ENCODE measurements around the gene NUDT21. TPM values are rescaled to one million over a fixed set of nuclear protein-coding genes. Genes with fewer than 3 reads are reported as not detected.

The NUDT21 gene
- total RNA-seq, 1 experiment from 2014 or later, result 109 TPM

DNA sequence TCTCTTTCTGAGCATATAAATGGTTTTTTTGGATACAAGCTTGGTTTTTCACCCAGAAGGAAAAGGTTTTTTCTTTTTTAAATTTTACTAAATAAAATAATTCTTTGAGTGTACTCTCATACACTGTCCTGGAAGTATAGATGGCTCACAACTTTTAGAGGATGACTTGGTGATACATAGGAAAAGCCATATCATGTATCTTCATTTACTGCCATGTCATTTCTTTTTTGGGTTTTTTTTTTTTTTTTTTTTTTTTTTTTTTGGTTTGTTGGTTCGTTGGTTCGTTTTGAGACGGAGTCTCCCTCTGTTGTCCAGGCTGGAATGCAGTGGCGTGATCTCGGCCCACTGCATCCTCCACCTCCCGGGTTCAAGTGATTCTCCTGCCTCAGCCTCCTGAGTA is 12.0 kb upstream of the NUDT21 start:
- Histone ChIP-seq H3K36me3 (ENCODE audit: low read depth, low read length) (peaks cover 38% of the 10 kb centered on the region), H3K79me2 (ENCODE audit: low read length) (no peaks in the 10 kb centered on the region), H3K9me2 (replicated peaks; ENCODE audit: low read length) (no peaks in the 10 kb centered on the region), H3K9me3 (ENCODE audit: low read length) (no peaks in the 10 kb centered on the region), H3F3A (ENCODE audit: low read length, unreplicated experiment) (no peaks in the 10 kb centered on the region), H3K27me3 (ENCODE audit: low read length) (no peaks in the 10 kb centered on the region), H3K27ac (ENCODE audit: low read length) (no peak overlapping the region), H3K4me3 (ENCODE audit: low read length) (no peak overlapping the region), H4K20me1 (ENCODE audit: low read length) (no peaks in the 10 kb centered on the region), H3K4me2 (ENCODE audit: low read length) (no peak overlapping the region), H3K9ac (ENCODE audit: low read length) (no peak overlapping the region), H2AFZ (ENCODE audit: low read length) (no peak overlapping the region), H3K4me1 (ENCODE audit: insufficient read depth, low read length) (no peaks in the 10 kb centered on the region)
- TF ChIP-seq, protein P1, sequence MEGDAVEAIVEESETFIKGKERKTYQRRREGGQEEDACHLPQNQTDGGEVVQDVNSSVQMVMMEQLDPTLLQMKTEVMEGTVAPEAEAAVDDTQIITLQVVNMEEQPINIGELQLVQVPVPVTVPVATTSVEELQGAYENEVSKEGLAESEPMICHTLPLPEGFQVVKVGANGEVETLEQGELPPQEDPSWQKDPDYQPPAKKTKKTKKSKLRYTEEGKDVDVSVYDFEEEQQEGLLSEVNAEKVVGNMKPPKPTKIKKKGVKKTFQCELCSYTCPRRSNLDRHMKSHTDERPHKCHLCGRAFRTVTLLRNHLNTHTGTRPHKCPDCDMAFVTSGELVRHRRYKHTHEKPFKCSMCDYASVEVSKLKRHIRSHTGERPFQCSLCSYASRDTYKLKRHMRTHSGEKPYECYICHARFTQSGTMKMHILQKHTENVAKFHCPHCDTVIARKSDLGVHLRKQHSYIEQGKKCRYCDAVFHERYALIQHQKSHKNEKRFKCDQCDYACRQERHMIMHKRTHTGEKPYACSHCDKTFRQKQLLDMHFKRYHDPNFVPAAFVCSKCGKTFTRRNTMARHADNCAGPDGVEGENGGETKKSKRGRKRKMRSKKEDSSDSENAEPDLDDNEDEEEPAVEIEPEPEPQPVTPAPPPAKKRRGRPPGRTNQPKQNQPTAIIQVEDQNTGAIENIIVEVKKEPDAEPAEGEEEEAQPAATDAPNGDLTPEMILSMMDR (conservative IDR thresholded peaks at IDR 0.05; ENCODE audit: low read depth, low read length), result no peak
- no peak for TF ChIP-seq EZH2 (IDR thresholded peaks at IDR 0.05; ENCODE audit: low read length, unreplicated experiment)
- TF ChIP-seq EZH2phosphoT487 (IDR thresholded peaks at IDR 0.05; ENCODE audit: borderline replicate concordance, low read length), result no peak
- no peak for ATAC-seq
- no peak for DNase-seq
- BruUV-seq (replicated peaks), result no TSS peak
- POLR2A ChIA-PET (ENCODE audit: unreplicated experiment), result no interaction called here
- CTCF ChIA-PET, result no interaction called here
- intact Hi-C loops (cut with micrococcal nuclease), result no loop called here

DNA sequence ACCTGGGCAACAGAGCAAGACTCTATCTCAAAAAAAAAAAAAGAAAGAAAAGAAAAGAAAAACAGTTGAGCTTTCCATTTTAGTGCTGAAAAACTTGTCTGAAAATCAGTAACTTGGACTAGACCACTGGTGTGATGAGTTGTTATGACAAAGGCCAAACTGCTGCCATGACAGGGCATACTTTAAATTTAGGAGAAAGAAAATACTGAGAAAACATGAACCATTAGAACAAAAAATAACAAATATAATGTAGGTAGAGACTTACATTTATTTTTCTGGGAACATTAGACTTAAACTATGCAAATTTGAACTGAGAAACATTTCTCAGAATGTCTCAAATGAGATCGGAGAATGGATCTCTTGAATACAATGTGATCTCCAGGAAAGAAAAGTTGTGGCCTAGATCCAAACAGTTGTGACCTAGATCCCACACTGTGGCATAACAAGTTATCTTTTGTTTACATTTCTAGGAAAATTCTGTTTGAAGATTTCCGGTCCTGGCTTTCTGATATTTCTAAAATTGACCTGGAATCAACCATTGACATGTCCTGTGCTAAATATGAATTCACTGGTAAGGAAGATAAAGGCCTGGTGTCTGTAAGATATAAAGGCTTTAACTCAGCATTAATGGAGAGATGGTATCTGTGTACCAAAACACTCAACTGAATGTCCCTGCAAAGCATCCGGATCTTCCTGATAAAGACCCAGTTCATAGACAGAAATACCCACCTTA is 11.1 kb upstream of the NUDT21 start:
- no peak overlapping the region for H2AFZ ChIP-seq (ENCODE audit: low read length)
- no peak overlapping the region for H3K4me2 ChIP-seq (ENCODE audit: low read length)
- no peak for ATAC-seq
- CTCF ChIA-PET, result no interaction called here
- POLR2A ChIA-PET (ENCODE audit: unreplicated experiment), result no interaction called here
- H3K9me3 ChIP-seq (ENCODE audit: low read length), result no peaks in the 10 kb centered on the region
- no peak for DNase-seq
- H3F3A ChIP-seq (ENCODE audit: low read length, unreplicated experiment), result no peaks in the 10 kb centered on the region
- H3K4me1 ChIP-seq (ENCODE audit: insufficient read depth, low read length), result no peaks in the 10 kb centered on the region
- H3K4me3 ChIP-seq (ENCODE audit: low read length), result no peak overlapping the region
- H3K27ac ChIP-seq (ENCODE audit: low read length), result no peak overlapping the region
- no peaks in the 10 kb centered on the region for H3K79me2 ChIP-seq (ENCODE audit: low read length)
- intact Hi-C loops (cut with micrococcal nuclease), result no loop called here
- H3K9ac ChIP-seq (ENCODE audit: low read length), result no peak overlapping the region
- BruUV-seq (replicated peaks), result no TSS peak
- H3K9me2 ChIP-seq (replicated peaks; ENCODE audit: low read length), result no peaks in the 10 kb centered on the region
- H3K36me3 ChIP-seq (ENCODE audit: low read depth, low read length), result peaks cover 34% of the 10 kb centered on the region
- no peaks in the 10 kb centered on the region for H4K20me1 ChIP-seq (ENCODE audit: low read length)
- no peak for TF ChIP-seq EZH2phosphoT487 (IDR thresholded peaks at IDR 0.05; ENCODE audit: borderline replicate concordance, low read length)
- TF ChIP-seq EZH2 (IDR thresholded peaks at IDR 0.05; ENCODE audit: low read length, unreplicated experiment), result no peak
- TF ChIP-seq, protein P1 (conservative IDR thresholded peaks at IDR 0.05; ENCODE audit: low read depth, low read length), result no peak
- H3K27me3 ChIP-seq (ENCODE audit: low read length), result no peaks in the 10 kb centered on the region

DNA sequence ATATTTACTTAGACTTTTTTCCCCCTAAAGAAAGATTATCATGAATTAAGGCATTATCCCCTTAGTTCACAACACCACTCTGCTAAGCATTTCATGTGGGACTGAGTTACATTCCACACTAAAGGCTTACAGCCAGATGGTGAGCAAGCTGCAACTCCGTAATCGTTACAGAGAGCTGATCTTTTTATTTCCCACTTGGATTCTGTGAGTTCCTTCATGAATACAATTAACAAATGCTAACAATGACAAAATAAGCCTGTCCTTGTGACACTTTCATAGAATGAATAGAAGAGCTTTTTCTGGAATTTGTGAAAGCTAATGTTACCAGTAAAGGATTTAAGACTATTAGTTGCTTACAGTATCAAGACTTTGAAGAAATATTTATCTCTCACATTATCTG is 9.0 kb upstream of the NUDT21 start:
- Histone ChIP-seq H3K9me3 (ENCODE audit: low read length) (no peaks in the 10 kb centered on the region), H3K4me2 (ENCODE audit: low read length) (no peak overlapping the region), H3K36me3 (ENCODE audit: low read depth, low read length) (peaks cover 34% of the 10 kb centered on the region), H3K4me3 (ENCODE audit: low read length) (no peak overlapping the region), H3K9me2 (replicated peaks; ENCODE audit: low read length) (no peaks in the 10 kb centered on the region), H3K27me3 (ENCODE audit: low read length) (no peaks in the 10 kb centered on the region), H3K9ac (ENCODE audit: low read length) (no peak overlapping the region), H3K79me2 (ENCODE audit: low read length) (no peaks in the 10 kb centered on the region), H3K4me1 (ENCODE audit: insufficient read depth, low read length) (no peaks in the 10 kb centered on the region), H2AFZ (ENCODE audit: low read length) (no peak overlapping the region), H3F3A (ENCODE audit: low read length, unreplicated experiment) (no peaks in the 10 kb centered on the region), H4K20me1 (ENCODE audit: low read length) (no peaks in the 10 kb centered on the region), H3K27ac (ENCODE audit: low read length) (no peak overlapping the region)
- ChIA-PET POLR2A (ENCODE audit: unreplicated experiment) (interaction anchor here (0.8 kb wide), 1 partner anchor 230 kb away, joined by 5 read pairs; no protein-coding TSS in a partner anchor), CTCF (no interaction called here)
- no TSS peak for BruUV-seq (replicated peaks)
- ATAC-seq (no peak), DNase-seq (no peak)
- intact Hi-C loops (cut with micrococcal nuclease), result no loop called here
- TF ChIP-seq EZH2 (IDR thresholded peaks at IDR 0.05; ENCODE audit: low read length, unreplicated experiment) (no peak), EZH2phosphoT487 (IDR thresholded peaks at IDR 0.05; ENCODE audit: borderline replicate concordance, low read length) (no peak)
- TF ChIP-seq, protein P1 (conservative IDR thresholded peaks at IDR 0.05; ENCODE audit: low read depth, low read length), result no peak

All from PC-3 (cell line).